ENCODE measurements around the gene IVL. TPM values are rescaled to one million over a fixed set of nuclear protein-coding genes. Genes with fewer than 3 reads are reported as not detected.

The IVL gene
- total RNA-seq, 1 experiment from 2014 or later, result not detected

DNA sequence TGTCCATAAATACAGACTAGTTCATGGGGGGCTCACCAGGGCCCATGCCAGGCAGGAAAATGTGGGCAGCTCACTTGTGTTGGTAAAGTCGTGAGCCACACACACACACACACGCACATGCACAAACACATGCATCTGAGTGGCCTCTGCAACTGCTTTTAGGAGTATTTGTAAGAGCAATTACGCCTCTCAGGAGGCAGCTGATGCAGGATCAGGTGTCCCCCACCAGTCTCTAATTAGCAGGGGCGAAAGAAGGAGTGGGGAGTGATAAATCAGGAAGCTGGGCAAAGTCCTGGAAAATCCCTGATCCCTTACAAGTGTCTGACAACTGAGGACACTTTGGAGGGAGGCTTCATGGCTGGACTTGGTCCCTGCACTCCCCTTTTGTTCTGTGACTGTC is 5.7 kb upstream of the IVL start:
- no peaks in the 10 kb centered on the region for H3K4me1 Mint-ChIP-seq (ENCODE audit: low read depth, unreplicated experiment)
- ChIA-PET CTCF (no interaction called here), POLR2A (no interaction called here)
- BruUV-seq (replicated peaks), result no TSS peak
- Histone ChIP-seq H3K4me3 (ENCODE audit: low read depth, low read length) (no peak overlapping the region), H3K9me3 (no peaks in the 10 kb centered on the region), H3K4me1 (no peaks in the 10 kb centered on the region), H3K27me3 (replicated peaks; ENCODE audit: control insufficient read depth, insufficient read depth, low read length) (peaks cover 2% of the 10 kb centered on the region), H3K36me3 (ENCODE audit: control insufficient read depth, insufficient read depth, low read length) (no peaks in the 10 kb centered on the region)
- H3K9me3 Mint-ChIP-seq (ENCODE audit: unreplicated experiment), result no peaks in the 10 kb centered on the region
- no peak overlapping the region for H3K4me3 Mint-ChIP-seq (ENCODE audit: unreplicated experiment)
- no peaks in the 10 kb centered on the region for H3K36me3 Mint-ChIP-seq (ENCODE audit: insufficient read depth, unreplicated experiment)
- no peak for DNase-seq
- intact Hi-C loops (cut with micrococcal nuclease; ENCODE audit: unreplicated experiment), result no loop called here
- peaks cover 31% of the 10 kb centered on the region for H3K27me3 Mint-ChIP-seq (ENCODE audit: insufficient read depth, unreplicated experiment)
- no peak overlapping the region for H3K27ac Mint-ChIP-seq (ENCODE audit: unreplicated experiment)
- TF ChIP-seq, protein P1, sequence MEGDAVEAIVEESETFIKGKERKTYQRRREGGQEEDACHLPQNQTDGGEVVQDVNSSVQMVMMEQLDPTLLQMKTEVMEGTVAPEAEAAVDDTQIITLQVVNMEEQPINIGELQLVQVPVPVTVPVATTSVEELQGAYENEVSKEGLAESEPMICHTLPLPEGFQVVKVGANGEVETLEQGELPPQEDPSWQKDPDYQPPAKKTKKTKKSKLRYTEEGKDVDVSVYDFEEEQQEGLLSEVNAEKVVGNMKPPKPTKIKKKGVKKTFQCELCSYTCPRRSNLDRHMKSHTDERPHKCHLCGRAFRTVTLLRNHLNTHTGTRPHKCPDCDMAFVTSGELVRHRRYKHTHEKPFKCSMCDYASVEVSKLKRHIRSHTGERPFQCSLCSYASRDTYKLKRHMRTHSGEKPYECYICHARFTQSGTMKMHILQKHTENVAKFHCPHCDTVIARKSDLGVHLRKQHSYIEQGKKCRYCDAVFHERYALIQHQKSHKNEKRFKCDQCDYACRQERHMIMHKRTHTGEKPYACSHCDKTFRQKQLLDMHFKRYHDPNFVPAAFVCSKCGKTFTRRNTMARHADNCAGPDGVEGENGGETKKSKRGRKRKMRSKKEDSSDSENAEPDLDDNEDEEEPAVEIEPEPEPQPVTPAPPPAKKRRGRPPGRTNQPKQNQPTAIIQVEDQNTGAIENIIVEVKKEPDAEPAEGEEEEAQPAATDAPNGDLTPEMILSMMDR (IDR thresholded peaks at IDR 0.05; ENCODE audit: insufficient read depth in 1 of 2, low read depth in 1 of 2, low read length in 1 of 2, severe bottlenecking in 1 of 2, unreplicated experiment in 1 of 2), result no peak

DNA sequence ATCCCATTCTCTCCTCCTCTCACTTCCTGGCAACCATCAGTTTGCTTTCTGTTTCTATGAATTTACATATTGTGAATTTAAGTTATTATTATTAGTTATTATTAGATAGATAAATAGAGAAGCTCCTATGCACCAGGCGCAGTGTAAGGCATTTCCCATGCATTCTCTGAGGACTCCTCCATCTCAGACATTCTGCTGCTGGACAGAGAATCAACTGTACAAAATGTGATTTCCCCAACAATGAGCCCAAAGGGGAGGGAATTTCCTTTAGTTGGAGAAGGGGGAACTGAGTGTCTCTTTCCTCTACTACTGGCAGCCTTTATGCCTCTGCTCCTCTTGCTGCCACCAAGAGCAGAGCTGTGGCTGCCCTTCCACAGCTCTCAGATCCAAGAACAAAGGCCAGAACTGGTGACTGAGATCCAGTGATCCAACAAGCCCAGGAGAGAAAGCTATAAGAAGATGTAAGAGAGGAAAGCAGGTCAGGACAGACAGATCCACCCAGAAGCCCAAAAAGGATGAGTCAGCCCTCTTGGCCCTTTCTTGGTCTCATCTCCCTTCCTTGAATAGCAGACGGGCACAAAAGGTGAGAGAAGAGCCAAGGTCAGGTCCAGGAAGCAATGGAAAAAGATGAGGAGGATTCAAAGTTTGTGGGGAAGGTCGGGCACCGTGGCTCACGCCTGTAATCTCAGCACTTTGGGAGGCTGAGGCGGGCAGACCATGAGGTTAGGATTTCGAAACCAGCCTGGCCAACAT is 3.5 kb upstream of the IVL start:
- Mint-ChIP-seq H3K27ac (ENCODE audit: unreplicated experiment) (no peak overlapping the region), H3K4me3 (ENCODE audit: unreplicated experiment) (no peak overlapping the region)
- CTCF ChIA-PET, result no interaction called here

DNA sequence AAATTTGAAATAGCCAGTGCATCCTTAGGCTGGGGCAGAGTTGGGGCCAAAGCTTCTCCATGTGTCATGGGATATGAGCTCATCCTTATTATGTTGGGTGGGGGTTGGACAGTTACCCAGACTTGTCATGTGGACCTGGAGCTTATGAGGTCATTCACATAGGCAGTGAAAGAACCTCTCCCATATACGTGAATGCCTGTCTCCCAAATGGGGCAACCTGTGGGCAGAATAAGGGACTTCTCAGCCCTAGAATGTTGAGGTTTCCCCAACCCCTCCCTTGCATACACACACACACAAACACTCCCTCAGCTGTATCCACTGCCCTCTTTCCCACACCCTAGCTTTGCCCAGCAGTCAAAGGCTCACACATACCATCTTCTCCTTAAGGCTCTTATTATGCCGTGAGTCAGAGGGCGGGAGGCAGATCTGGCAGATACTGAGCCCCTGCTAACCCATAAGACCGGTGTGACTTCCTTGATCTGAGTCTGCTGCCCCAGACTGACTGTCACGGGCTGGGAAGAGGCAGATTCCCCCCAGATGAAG is 2.3 kb upstream of the IVL start:
- H3K27me3 ChIP-seq (replicated peaks; ENCODE audit: control insufficient read depth, insufficient read depth, low read length), result peaks cover 2% of the 10 kb centered on the region
- CTCF ChIA-PET, result no interaction called here
- H3K4me3 ChIP-seq (ENCODE audit: low read depth, low read length), result no peak overlapping the region
- POLR2A ChIA-PET, result no interaction called here
- TF ChIP-seq, protein P1 (IDR thresholded peaks at IDR 0.05; ENCODE audit: insufficient read depth in 1 of 2, low read depth in 1 of 2, low read length in 1 of 2, severe bottlenecking in 1 of 2, unreplicated experiment in 1 of 2), result no peak
- H3K36me3 Mint-ChIP-seq (ENCODE audit: insufficient read depth, unreplicated experiment), result no peaks in the 10 kb centered on the region
- no peaks in the 10 kb centered on the region for H3K4me1 ChIP-seq
- H3K27ac Mint-ChIP-seq (ENCODE audit: unreplicated experiment), result no peak overlapping the region
- H3K36me3 ChIP-seq (ENCODE audit: control insufficient read depth, insufficient read depth, low read length), result no peaks in the 10 kb centered on the region
- intact Hi-C loops (cut with micrococcal nuclease; ENCODE audit: unreplicated experiment), result no loop called here
- H3K4me3 Mint-ChIP-seq (ENCODE audit: unreplicated experiment), result no peak overlapping the region
- no peaks in the 10 kb centered on the region for H3K4me1 Mint-ChIP-seq (ENCODE audit: low read depth, unreplicated experiment)
- H3K9me3 Mint-ChIP-seq (ENCODE audit: unreplicated experiment), result no peaks in the 10 kb centered on the region
- DNase-seq, result no peak
- H3K27me3 Mint-ChIP-seq (ENCODE audit: insufficient read depth, unreplicated experiment), result peaks cover 22% of the 10 kb centered on the region
- no peaks in the 10 kb centered on the region for H3K9me3 ChIP-seq
- BruUV-seq (replicated peaks), result no TSS peak

More for the DNA sequence above, 3.5 kb upstream of the IVL start:
- no peaks in the 10 kb centered on the region for H3K4me1 ChIP-seq
- peaks cover 2% of the 10 kb centered on the region for H3K27me3 ChIP-seq (replicated peaks; ENCODE audit: control insufficient read depth, insufficient read depth, low read length)
- POLR2A ChIA-PET, result no interaction called here
- Mint-ChIP-seq H3K4me1 (ENCODE audit: low read depth, unreplicated experiment) (no peaks in the 10 kb centered on the region), H3K9me3 (ENCODE audit: unreplicated experiment) (no peaks in the 10 kb centered on the region), H3K27me3 (ENCODE audit: insufficient read depth, unreplicated experiment) (peaks cover 27% of the 10 kb centered on the region), H3K36me3 (ENCODE audit: insufficient read depth, unreplicated experiment) (no peaks in the 10 kb centered on the region)
- no peaks in the 10 kb centered on the region for H3K36me3 ChIP-seq (ENCODE audit: control insufficient read depth, insufficient read depth, low read length)
- no peaks in the 10 kb centered on the region for H3K9me3 ChIP-seq
- intact Hi-C loops (cut with micrococcal nuclease; ENCODE audit: unreplicated experiment), result no loop called here
- DNase-seq, result no peak
- BruUV-seq (replicated peaks), result no TSS peak
- TF ChIP-seq, protein P1 (IDR thresholded peaks at IDR 0.05; ENCODE audit: insufficient read depth in 1 of 2, low read depth in 1 of 2, low read length in 1 of 2, severe bottlenecking in 1 of 2, unreplicated experiment in 1 of 2), result no peak
- H3K4me3 ChIP-seq (ENCODE audit: low read depth, low read length), result no peak overlapping the region

Data from Caco-2 (cell line).